ENCODE measurements around the gene KIAA1958.

DNA sequence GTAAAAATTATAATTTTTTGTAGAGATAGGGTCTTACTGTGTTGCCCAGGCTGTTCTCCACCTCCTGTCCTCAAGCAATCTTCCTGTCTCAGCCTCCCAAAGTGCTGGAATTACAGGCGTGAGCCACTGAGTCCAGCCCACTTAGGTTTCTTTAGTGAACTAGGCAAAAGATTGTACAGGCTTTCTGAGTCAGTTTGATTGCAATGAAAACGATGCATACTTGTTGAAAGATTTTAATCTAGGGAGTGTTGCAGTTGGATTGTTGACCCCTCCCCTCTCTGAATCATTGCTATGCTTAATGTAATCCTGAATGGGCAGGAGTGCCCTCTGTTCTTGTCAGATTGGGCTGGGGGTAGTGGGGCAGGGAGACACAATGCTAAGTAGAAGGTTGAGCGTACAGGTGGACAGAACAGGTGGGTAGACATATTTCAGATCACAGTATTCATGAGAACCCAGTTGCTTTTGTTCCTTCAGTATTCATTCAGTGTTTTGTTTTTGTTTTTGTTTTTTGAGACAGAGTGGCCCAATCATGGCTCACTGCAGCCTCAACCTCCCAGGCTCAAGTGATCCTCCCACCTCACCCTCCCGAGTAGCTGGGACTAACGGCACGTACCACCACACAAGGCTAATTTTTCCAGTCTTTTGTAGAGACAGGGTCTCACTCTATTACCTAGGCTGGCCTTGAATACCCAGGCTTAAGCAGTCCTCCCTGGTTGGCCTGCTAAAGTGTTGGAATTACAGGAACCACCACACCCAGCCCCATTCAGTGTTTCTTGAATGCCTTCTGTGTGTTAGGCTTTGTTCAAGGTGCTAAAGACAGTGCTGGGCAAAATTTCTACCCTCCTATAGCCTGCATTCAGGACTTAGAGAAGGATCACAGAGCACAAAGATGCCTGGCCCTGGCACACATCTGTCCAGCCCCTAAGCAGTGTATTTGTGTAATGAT, 70.1 kb downstream of the KIAA1958 start:
- TF ChIP-seq POLR2AphosphoS5 (IDR thresholded peaks at IDR 0.05) = no peak
- no peak for TF ChIP-seq POLR2A (IDR thresholded peaks at IDR 0.05)
- TF ChIP-seq, protein P1, sequence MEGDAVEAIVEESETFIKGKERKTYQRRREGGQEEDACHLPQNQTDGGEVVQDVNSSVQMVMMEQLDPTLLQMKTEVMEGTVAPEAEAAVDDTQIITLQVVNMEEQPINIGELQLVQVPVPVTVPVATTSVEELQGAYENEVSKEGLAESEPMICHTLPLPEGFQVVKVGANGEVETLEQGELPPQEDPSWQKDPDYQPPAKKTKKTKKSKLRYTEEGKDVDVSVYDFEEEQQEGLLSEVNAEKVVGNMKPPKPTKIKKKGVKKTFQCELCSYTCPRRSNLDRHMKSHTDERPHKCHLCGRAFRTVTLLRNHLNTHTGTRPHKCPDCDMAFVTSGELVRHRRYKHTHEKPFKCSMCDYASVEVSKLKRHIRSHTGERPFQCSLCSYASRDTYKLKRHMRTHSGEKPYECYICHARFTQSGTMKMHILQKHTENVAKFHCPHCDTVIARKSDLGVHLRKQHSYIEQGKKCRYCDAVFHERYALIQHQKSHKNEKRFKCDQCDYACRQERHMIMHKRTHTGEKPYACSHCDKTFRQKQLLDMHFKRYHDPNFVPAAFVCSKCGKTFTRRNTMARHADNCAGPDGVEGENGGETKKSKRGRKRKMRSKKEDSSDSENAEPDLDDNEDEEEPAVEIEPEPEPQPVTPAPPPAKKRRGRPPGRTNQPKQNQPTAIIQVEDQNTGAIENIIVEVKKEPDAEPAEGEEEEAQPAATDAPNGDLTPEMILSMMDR (IDR thresholded peaks at IDR 0.05 in 8 of 11, conservative IDR thresholded peaks at IDR 0.05 in 3 of 11) = no peak
